HEK293 (cell line): ENCODE results near the gene CLEC4F.

Experiments used
- CTCF ChIA-PET: fragments of 350-600 bp; formaldehyde crosslinking; extraction: SDS; loops from one replicate; lab custom pipeline; 2021; ENCODE audit warnings: antibody characterized with exemption; lab: Yijun Ruan, JAX
- POLR2A ChIA-PET: fragments of 300-600 bp; formaldehyde crosslinking; extraction: SDS; loops from one replicate; lab custom pipeline; 2020; ENCODE audit warnings: antibody characterized with exemption, inconsistent platforms; lab: Yijun Ruan, JAX
- H3K27ac ChIP-seq: fragments of 200-500 bp; sonication (Bioruptor generic); 2 replicates; pipeline ENCODE4 v1.5.1; 2014; ENCODE audit warnings: low read depth, low read length, control low read depth, inconsistent platforms; ENCODE audit errors: extremely low read depth
- H3K36me3 ChIP-seq, 2 experiments: fragments of 200-500 bp in 1 of 2; sonication (Bioruptor generic) in 1 of 2; 1 replicate in 1 of 2; 2 replicates in 1 of 2; pipeline ENCODE4 v1.5.1; 2014 to 2017; ENCODE audit warnings: inconsistent platforms in 2 of 2, low read length in 2 of 2; ENCODE audit not compliant: control insufficient read depth in 2 of 2, insufficient read depth in 1 of 2
- H3K4me1 ChIP-seq: fragments of 200-500 bp; sonication (Bioruptor generic); 2 replicates; pipeline ENCODE4 v1.5.1; 2014; ENCODE audit warnings: mild to moderate bottlenecking, low read length, inconsistent platforms; ENCODE audit not compliant: control insufficient read depth, insufficient read depth
- H3K4me3 ChIP-seq: 2 replicates; pipeline ENCODE4 v1.5.1; 2011; ENCODE audit warnings: low read depth, mild to moderate bottlenecking, control low read depth, low read length, moderate library complexity
- H3K9me3 ChIP-seq: fragments of 200-500 bp; sonication (Bioruptor generic); 2 replicates; pipeline ENCODE4 v1.5.1; 2014; ENCODE audit warnings: low read depth, low read length, inconsistent platforms; ENCODE audit not compliant: control insufficient read depth, insufficient read depth
- EGR2 ChIP-seq: fragments of 450-650 bp; formaldehyde crosslinking; IDR thresholded peaks from 2 replicates; pipeline ENCODE4 v1.5.1; 2016; ENCODE audit warnings: low read depth, missing biosample characterization, missing genetic modification characterization
- GLIS2 ChIP-seq: fragments of 450-650 bp; formaldehyde crosslinking; IDR thresholded peaks from 2 replicates; pipeline ENCODE4 v1.5.1; 2016; ENCODE audit warnings: missing biosample characterization, missing genetic modification characterization
- KLF9 ChIP-seq: fragments of 450-650 bp; formaldehyde crosslinking; IDR thresholded peaks from 2 replicates; pipeline ENCODE4 v1.5.1; 2016; ENCODE audit warnings: missing biosample characterization, missing genetic modification characterization, low read depth
- PRDM1 ChIP-seq: fragments of 450-650 bp; formaldehyde crosslinking; IDR thresholded peaks from 2 replicates; pipeline ENCODE4; 2016; ENCODE audit warnings: missing biosample characterization, missing genetic modification characterization
- REPIN1 ChIP-seq: fragments of 450-650 bp; formaldehyde crosslinking; IDR thresholded peaks from 2 replicates; pipeline ENCODE4 v1.5.1; 2017; ENCODE audit warnings: missing biosample characterization, missing genetic modification characterization, low read depth
- SETDB1 ChIP-seq: IDR thresholded peaks from one replicate; pipeline ENCODE4 v1.6.1; 2017; ENCODE audit warnings: mild to moderate bottlenecking, low read length, moderate library complexity, mixed read lengths; ENCODE audit not compliant: insufficient read length
- TRIM28 ChIP-seq: IDR thresholded peaks from 2 replicates; pipeline ENCODE4 v1.6.1; 2011; ENCODE audit warnings: low read length, control low read depth, borderline replicate concordance
- ZFHX2 ChIP-seq: fragments of 450-650 bp; formaldehyde crosslinking; conservative IDR thresholded peaks from 2 replicates; pipeline ENCODE4 v1.5.1; 2016; ENCODE audit warnings: missing biosample characterization, missing genetic modification characterization
- ZFP37 ChIP-seq: fragments of 450-650 bp; formaldehyde crosslinking; IDR thresholded peaks from 2 replicates; pipeline ENCODE4 v1.5.1; 2016; ENCODE audit warnings: missing biosample characterization, missing genetic modification characterization
- ZNF133 ChIP-seq: fragments of 450-650 bp; formaldehyde crosslinking; IDR thresholded peaks from 2 replicates; pipeline ENCODE4 v1.5.1; 2016; ENCODE audit warnings: missing biosample characterization, missing genetic modification characterization
- ZNF138 ChIP-seq: fragments of 450-650 bp; formaldehyde crosslinking; IDR thresholded peaks from 2 replicates; pipeline ENCODE4 v1.5.1; 2016; ENCODE audit warnings: missing biosample characterization, missing genetic modification characterization, borderline replicate concordance
- ZNF146 ChIP-seq: fragments of 450-650 bp; formaldehyde crosslinking; IDR thresholded peaks from 2 replicates; pipeline ENCODE4 v1.5.1; 2016; ENCODE audit warnings: missing biosample characterization, missing genetic modification characterization
- ZNF169 ChIP-seq: fragments of 450-650 bp; formaldehyde crosslinking; IDR thresholded peaks from 2 replicates; pipeline ENCODE4 v1.5.1; 2016; ENCODE audit warnings: missing biosample characterization, missing genetic modification characterization
- ZNF2 ChIP-seq: fragments of 450-650 bp; formaldehyde crosslinking; IDR thresholded peaks from 2 replicates; pipeline ENCODE4 v1.5.1; 2016; ENCODE audit warnings: missing biosample characterization, missing genetic modification characterization
- ZNF23 ChIP-seq: fragments of 450-650 bp; formaldehyde crosslinking; IDR thresholded peaks from 2 replicates; pipeline ENCODE4 v1.5.1; 2016; ENCODE audit warnings: missing biosample characterization, missing genetic modification characterization, borderline replicate concordance
- ZNF274 ChIP-seq, 2 experiments: fragments of 200-500 bp in 1 of 2; fragments of 450-650 bp in 1 of 2; sonication (Bioruptor generic) in 1 of 2; formaldehyde crosslinking in 1 of 2; IDR thresholded peaks; 2 replicates each; pipeline versions ENCODE4 v1.5.1 to v1.6.1; 2014 to 2016; ENCODE audit warnings: borderline replicate concordance in 1 of 2, inconsistent platforms in 1 of 2, low read length in 1 of 2, missing biosample characterization in 1 of 2, missing genetic modification characterization in 1 of 2
- ZNF341 ChIP-seq: fragments of 450-650 bp; formaldehyde crosslinking; IDR thresholded peaks from 2 replicates; pipeline ENCODE4; 2016; ENCODE audit warnings: low read depth, missing biosample characterization, missing genetic modification characterization
- ZNF426 ChIP-seq: fragments of 450-650 bp; formaldehyde crosslinking; IDR thresholded peaks from 2 replicates; pipeline ENCODE4 v1.5.1; 2017; ENCODE audit warnings: missing biosample characterization, missing genetic modification characterization, mild to moderate bottlenecking, inconsistent platforms, moderate library complexity
- ZNF549 ChIP-seq: fragments of 450-650 bp; IDR thresholded peaks from 2 replicates; pipeline ENCODE4 v1.5.1; 2018; ENCODE audit warnings: missing biosample characterization, missing genetic modification characterization, mild to moderate bottlenecking, inconsistent platforms, moderate library complexity
- ZNF658 ChIP-seq: fragments of 450-650 bp; formaldehyde crosslinking; IDR thresholded peaks from 2 replicates; pipeline ENCODE4; 2016; ENCODE audit warnings: missing biosample characterization, missing genetic modification characterization
- ZSCAN16 ChIP-seq: fragments of 450-650 bp; formaldehyde crosslinking; IDR thresholded peaks from 2 replicates; pipeline ENCODE4 v1.5.1; 2016; ENCODE audit warnings: missing biosample characterization, missing genetic modification characterization
- TF ChIP-seq, protein P1 (sequence below): fragments of 450-650 bp; formaldehyde crosslinking; IDR thresholded peaks from 2 replicates; pipeline ENCODE4 v1.5.1; 2016; ENCODE audit warnings: missing biosample characterization, missing genetic modification characterization
- TF ChIP-seq, protein P2 (sequence below): fragments of 450-650 bp; formaldehyde crosslinking; IDR thresholded peaks from 2 replicates; pipeline ENCODE4; 2016; ENCODE audit warnings: missing biosample characterization, missing genetic modification characterization
- TF ChIP-seq, protein P3 (sequence below): fragments of 450-650 bp; formaldehyde crosslinking; IDR thresholded peaks from 2 replicates; pipeline ENCODE4 v1.5.1; 2016; ENCODE audit warnings: missing biosample characterization, missing genetic modification characterization
- TF ChIP-seq, protein P4 (sequence below): fragments of 450-650 bp; formaldehyde crosslinking; IDR thresholded peaks from 2 replicates; pipeline ENCODE4 v1.5.1; 2016; ENCODE audit warnings: missing biosample characterization, missing genetic modification characterization
- TF ChIP-seq, protein P5 (sequence below): fragments of 450-650 bp; formaldehyde crosslinking; IDR thresholded peaks from 2 replicates; pipeline ENCODE4 v1.5.1; 2016; ENCODE audit warnings: missing biosample characterization, missing genetic modification characterization, low read depth

Gene CLEC4F

DNA sequence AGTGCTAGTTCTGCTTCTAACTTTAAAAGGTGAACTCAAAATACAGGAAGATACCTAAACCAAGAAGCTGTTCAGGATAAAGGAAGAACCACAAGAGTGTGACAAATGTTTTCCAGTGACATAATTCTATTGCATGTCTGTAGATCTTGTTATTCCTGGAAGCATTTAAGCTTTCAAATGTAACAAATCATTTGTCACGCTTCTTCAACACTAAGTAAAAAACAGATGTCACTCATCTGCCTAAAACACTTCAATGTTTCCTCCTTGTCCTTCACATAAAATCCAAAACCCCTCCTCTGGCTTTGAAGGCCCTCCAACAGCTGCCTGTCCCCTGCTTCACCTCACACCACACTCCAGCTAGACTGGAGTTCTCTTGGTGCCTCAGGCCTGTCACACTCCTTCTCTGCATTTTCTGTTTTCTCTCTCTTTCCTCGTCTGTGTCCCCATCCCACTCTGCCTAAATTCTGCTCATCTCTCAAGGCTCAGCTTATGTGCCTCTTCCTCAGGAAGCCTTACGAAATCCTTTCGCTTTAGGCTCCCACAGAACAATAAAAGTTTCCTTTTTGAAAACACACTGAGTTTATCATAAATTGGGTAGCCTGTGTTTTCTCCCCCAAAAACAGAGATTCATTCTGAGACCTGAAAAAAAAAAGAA, 6.4 kb upstream of the CLEC4F start:
- ChIA-PET POLR2A (no interaction called here), CTCF (interaction anchor here (0.7 to 1.5 kb wide), 3 partner anchors 34 to 885 kb away, joined by 3 to 4 read pairs (median 3); no protein-coding TSS in a partner anchor)
- no peaks in the 10 kb centered on the region for H3K4me1 ChIP-seq
- H3K27ac ChIP-seq: no peak overlapping the region
- H3K9me3 ChIP-seq: no peaks in the 10 kb centered on the region
- peaks cover 0 to 6% of the 10 kb centered on the region in 2 experiments; a peak in 1 of 3 replicates for H3K36me3 ChIP-seq
- H3K4me3 ChIP-seq: no peak overlapping the region
- TF ChIP-seq TRIM28 (no peak), ZFHX2 (tag by site-specific recombination) (no peak), PRDM1 (tag by site-specific recombination) (no peak), ZNF146 (tag by site-specific recombination) (no peak), ZNF658 (tag by site-specific recombination) (no peak), ZNF169 (tag by site-specific recombination) (no peak), REPIN1 (tag by site-specific recombination) (no peak), ZNF426 (tag by site-specific recombination) (no peak), ZSCAN16 (tag by site-specific recombination) (no peak), EGR2 (tag by site-specific recombination) (no peak), ZNF138 (tag by site-specific recombination) (no peak), ZNF341 (no peak), KLF9 (tag by site-specific recombination) (no peak), ZNF23 (no peak), ZNF133 (no peak), ZNF274 (IDR thresholded peaks at IDR 0.05; ENCODE audit: low read length) (no peak), ZNF274 (tag by site-specific recombination; IDR thresholded peaks at IDR 0.05; ENCODE audit: borderline replicate concordance) (no peak), ZNF549 (tag by site-specific recombination) (no peak)
- TF ChIP-seq, protein P1, sequence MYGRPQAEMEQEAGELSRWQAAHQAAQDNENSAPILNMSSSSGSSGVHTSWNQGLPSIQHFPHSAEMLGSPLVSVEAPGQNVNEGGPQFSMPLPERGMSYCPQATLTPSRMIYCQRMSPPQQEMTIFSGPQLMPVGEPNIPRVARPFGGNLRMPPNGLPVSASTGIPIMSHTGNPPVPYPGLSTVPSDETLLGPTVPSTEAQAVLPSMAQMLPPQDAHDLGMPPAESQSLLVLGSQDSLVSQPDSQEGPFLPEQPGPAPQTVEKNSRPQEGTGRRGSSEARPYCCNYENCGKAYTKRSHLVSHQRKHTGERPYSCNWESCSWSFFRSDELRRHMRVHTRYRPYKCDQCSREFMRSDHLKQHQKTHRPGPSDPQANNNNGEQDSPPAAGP (tag by site-specific recombination): no peak
- TF ChIP-seq, protein P2, sequence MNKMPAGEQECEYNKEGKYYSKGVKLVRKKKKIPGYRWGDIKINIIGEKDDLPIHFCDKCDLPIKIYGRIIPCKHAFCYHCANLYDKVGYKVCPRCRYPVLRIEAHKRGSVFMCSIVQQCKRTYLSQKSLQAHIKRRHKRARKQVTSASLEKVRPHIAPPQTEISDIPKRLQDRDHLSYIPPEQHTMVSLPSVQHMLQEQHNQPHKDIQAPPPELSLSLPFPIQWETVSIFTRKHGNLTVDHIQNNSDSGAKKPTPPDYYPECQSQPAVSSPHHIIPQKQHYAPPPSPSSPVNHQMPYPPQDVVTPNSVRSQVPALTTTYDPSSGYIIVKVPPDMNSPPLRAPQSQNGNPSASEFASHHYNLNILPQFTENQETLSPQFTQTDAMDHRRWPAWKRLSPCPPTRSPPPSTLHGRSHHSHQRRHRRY (tag by site-specific recombination): no peak
- TF ChIP-seq, protein P3, sequence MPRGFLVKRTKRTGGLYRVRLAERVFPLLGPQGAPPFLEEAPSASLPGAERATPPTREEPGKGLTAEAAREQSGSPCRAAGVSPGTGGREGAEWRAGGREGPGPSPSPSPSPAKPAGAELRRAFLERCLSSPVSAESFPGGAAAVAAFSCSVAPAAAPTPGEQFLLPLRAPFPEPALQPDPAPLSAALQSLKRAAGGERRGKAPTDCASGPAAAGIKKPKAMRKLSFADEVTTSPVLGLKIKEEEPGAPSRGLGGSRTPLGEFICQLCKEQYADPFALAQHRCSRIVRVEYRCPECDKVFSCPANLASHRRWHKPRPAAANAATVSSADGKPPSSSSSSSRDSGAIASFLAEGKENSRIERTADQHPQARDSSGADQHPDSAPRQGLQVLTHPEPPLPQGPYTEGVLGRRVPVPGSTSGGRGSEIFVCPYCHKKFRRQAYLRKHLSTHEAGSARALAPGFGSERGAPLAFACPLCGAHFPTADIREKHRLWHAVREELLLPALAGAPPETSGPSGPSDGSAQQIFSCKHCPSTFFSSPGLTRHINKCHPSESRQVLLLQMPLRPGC (tag by site-specific recombination): no peak

DNA sequence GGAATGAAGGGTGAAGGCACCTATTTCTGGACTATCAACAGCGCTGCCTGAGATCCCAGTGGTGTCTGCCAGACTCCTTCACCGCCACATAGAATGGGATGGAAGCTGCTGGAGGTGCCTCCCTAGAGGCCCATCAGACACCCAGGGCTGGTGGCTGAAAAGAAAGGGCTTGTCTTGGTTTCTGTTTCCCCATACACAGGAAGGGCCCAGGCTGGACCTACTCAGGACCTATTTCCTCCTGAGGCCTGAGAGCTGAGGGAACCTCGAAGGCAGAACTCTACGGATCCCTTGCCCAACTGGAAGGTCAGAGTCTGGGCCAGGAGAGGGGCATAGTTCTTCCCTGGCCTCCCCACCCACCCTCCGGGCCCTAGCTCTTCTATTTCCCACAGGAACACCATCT, 2.9 kb upstream of the CLEC4F start:
- ChIA-PET CTCF (no interaction called here), POLR2A (no interaction called here)
- Histone ChIP-seq H3K36me3 (no peaks in the 10 kb centered on the region), H3K9me3 (no peaks in the 10 kb centered on the region), H3K4me3 (no peak overlapping the region), H3K4me1 (no peaks in the 10 kb centered on the region), H3K27ac (no peak overlapping the region)
- TF ChIP-seq SETDB1 (no peak), ZNF133 (no peak), ZNF2 (no peak), GLIS2 (tag by site-specific recombination) (no peak), ZFP37 (tag by site-specific recombination) (no peak)
- TF ChIP-seq, protein P4, sequence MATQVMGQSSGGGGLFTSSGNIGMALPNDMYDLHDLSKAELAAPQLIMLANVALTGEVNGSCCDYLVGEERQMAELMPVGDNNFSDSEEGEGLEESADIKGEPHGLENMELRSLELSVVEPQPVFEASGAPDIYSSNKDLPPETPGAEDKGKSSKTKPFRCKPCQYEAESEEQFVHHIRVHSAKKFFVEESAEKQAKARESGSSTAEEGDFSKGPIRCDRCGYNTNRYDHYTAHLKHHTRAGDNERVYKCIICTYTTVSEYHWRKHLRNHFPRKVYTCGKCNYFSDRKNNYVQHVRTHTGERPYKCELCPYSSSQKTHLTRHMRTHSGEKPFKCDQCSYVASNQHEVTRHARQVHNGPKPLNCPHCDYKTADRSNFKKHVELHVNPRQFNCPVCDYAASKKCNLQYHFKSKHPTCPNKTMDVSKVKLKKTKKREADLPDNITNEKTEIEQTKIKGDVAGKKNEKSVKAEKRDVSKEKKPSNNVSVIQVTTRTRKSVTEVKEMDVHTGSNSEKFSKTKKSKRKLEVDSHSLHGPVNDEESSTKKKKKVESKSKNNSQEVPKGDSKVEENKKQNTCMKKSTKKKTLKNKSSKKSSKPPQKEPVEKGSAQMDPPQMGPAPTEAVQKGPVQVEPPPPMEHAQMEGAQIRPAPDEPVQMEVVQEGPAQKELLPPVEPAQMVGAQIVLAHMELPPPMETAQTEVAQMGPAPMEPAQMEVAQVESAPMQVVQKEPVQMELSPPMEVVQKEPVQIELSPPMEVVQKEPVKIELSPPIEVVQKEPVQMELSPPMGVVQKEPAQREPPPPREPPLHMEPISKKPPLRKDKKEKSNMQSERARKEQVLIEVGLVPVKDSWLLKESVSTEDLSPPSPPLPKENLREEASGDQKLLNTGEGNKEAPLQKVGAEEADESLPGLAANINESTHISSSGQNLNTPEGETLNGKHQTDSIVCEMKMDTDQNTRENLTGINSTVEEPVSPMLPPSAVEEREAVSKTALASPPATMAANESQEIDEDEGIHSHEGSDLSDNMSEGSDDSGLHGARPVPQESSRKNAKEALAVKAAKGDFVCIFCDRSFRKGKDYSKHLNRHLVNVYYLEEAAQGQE (tag by site-specific recombination): no peak
- TF ChIP-seq, protein P5, sequence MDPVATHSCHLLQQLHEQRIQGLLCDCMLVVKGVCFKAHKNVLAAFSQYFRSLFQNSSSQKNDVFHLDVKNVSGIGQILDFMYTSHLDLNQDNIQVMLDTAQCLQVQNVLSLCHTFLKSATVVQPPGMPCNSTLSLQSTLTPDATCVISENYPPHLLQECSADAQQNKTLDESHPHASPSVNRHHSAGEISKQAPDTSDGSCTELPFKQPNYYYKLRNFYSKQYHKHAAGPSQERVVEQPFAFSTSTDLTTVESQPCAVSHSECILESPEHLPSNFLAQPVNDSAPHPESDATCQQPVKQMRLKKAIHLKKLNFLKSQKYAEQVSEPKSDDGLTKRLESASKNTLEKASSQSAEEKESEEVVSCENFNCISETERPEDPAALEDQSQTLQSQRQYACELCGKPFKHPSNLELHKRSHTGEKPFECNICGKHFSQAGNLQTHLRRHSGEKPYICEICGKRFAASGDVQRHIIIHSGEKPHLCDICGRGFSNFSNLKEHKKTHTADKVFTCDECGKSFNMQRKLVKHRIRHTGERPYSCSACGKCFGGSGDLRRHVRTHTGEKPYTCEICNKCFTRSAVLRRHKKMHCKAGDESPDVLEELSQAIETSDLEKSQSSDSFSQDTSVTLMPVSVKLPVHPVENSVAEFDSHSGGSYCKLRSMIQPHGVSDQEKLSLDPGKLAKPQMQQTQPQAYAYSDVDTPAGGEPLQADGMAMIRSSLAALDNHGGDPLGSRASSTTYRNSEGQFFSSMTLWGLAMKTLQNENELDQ (tag by site-specific recombination): no peak
